ENCODE data around the gene CHI3L1.

CHI3L1 gene

GRCh38 chr1:203158960-203159665, 27.4 kb downstream of the CHI3L1 start:
- ATAC-seq (replicated peaks; ENCODE audit: extremely low read depth, poor library complexity, severe bottlenecking) (no peak), DNase-seq (ENCODE audit: low spot score in 2 of 2) (no peak)
- Mint-ChIP-seq H3K27ac (ENCODE audit: low read depth) (no peak overlapping the region), H3K27me3 (peaks cover 64% of the 10 kb centered on the region), H3K9me3 (no peaks in the 10 kb centered on the region), H3K4me1 (no peaks in the 10 kb centered on the region), H3K36me3 (ENCODE audit: insufficient read depth) (no peaks in the 10 kb centered on the region), H3K4me3 (no peak overlapping the region)

DNA sequence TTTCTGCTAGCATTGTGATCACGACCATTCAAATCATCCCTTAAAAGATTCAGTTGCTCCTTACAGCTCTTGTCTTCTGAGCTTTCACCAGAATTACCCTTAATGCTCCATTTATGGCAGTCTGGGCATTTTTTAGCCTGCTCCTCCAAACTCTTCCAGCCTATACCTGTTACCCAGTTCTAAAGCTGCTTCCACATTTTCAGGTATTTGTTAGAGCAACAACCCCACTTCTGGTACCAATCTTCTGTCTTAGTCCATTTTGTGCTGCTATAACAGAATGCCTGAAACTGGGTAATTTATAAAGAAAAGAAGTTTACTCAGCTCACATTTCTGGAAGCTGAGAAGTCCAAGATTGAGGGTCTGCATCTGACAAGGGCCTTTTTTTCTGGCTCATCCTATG, 28.1 kb downstream of the CHI3L1 start:
- Mint-ChIP-seq H3K27ac (ENCODE audit: low read depth) (no peak overlapping the region), H3K27me3 (peaks cover 64% of the 10 kb centered on the region), H3K4me1 (no peaks in the 10 kb centered on the region), H3K4me3 (no peak overlapping the region), H3K36me3 (ENCODE audit: insufficient read depth) (no peaks in the 10 kb centered on the region), H3K9me3 (no peaks in the 10 kb centered on the region)
- DNase-seq (ENCODE audit: low spot score in 2 of 2) (no peak), ATAC-seq (replicated peaks; ENCODE audit: extremely low read depth, poor library complexity, severe bottlenecking) (no peak)

GRCh38 chr1:203156280-203156679, 30.2 kb downstream of the CHI3L1 start:
- Mint-ChIP-seq H3K36me3 (ENCODE audit: insufficient read depth) (no peaks in the 10 kb centered on the region), H3K27ac (ENCODE audit: low read depth) (no peak overlapping the region), H3K4me1 (no peaks in the 10 kb centered on the region), H3K27me3 (peaks cover 69% of the 10 kb centered on the region), H3K4me3 (no peak overlapping the region), H3K9me3 (no peaks in the 10 kb centered on the region)
- ATAC-seq (replicated peaks; ENCODE audit: extremely low read depth, poor library complexity, severe bottlenecking) (no peak), DNase-seq (ENCODE audit: low spot score in 2 of 2) (no peak)

DNA sequence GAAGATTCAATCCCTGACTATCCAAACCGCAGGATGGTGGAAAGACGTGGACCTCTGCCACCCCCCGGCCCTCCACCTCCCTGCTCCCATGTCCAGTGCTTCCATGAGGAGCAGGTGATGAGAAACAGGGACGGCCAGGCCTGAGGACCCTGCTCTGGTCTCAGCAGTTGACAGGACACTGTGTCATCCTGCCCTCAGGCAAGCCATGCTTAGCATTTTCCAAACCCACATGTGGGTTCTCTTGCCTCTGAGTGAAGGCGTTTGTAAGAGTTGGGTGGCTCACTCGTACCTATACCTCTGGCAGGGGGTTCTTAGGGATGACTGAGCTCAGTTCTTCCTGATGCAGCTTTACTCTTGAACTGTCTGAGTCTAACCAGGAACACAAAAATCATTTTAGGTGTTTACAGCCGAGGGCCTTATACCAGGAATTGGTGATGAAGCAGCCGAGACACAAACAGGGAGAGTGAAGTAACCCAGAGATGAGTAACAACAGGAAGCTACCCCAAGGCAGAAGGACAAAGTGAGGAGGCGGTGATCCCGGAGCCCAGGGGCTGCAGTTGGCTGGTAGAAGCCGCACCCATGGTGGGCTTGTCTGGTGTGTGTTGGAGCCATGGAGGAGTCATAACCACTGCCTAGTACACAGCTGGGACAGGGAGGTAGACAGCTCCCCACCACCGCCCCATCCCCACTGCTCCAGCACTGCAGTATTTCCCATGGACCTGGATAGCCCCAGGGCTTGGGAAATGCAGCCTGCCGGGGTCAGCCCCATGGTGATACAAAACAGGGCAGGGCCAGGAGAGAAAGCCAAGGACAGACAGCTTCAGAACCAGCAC, 32.3 kb downstream of the CHI3L1 start:
- Mint-ChIP-seq H3K27ac (ENCODE audit: low read depth) (no peak overlapping the region), H3K9me3 (no peaks in the 10 kb centered on the region), H3K4me1 (no peaks in the 10 kb centered on the region), H3K27me3 (peaks cover 82% of the 10 kb centered on the region), H3K4me3 (no peak overlapping the region), H3K36me3 (ENCODE audit: insufficient read depth) (no peaks in the 10 kb centered on the region)
- DNase-seq (ENCODE audit: low spot score in 2 of 2) (no peak), ATAC-seq (replicated peaks; ENCODE audit: extremely low read depth, poor library complexity, severe bottlenecking) (no peak)

DNA sequence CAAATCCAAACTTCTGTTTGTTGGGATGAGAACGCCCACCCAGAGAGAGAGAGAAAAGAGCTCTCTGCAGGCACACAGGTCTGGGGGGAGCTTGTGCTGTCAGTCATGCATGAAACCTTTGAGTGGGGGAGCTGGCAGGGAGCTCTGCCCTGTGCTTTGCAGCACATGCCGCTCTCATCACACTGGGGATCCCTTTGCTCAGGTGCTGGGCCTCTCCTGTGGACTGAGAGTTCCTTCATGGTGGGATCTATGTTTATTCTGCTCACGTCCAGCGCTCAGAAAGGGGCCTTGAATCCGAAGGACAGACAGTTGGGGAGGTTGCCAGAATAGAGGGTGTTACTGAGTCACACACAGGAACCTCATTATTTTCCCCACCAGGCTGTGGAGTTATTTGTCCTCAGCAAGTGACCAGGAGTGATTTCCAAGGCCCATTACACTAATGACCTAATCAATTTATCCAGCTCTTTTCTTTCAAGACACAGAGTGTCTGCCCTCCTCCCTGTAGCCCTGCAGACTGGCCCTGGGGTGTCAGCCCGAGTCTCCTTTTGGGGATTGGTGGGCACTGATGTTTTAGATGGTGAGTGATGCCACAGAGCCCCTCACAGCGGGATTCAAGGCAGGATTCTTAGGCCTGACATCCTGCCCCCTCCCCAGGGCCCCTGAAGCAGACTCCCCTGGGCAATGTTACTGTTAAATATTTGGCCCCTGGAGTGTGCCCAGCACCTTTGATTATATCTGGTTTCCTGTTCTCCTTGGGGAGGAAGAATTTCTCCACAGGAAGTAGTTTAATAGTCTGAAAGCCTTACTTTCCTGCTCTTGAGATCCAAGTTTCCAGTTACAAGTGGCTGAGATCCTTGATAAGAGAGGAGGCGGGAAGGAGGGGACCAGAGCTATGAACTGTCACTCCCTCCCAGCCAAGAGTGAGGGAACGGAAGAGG, 33.2 kb downstream of the CHI3L1 start:
- Mint-ChIP-seq H3K27me3 (peaks cover 75% of the 10 kb centered on the region), H3K4me3 (no peak overlapping the region), H3K27ac (ENCODE audit: low read depth) (no peak overlapping the region), H3K36me3 (ENCODE audit: insufficient read depth) (no peaks in the 10 kb centered on the region), H3K4me1 (no peaks in the 10 kb centered on the region), H3K9me3 (no peaks in the 10 kb centered on the region)
- ATAC-seq (replicated peaks; ENCODE audit: extremely low read depth, poor library complexity, severe bottlenecking) (no peak), DNase-seq (ENCODE audit: low spot score in 2 of 2) (no peak)

DNA sequence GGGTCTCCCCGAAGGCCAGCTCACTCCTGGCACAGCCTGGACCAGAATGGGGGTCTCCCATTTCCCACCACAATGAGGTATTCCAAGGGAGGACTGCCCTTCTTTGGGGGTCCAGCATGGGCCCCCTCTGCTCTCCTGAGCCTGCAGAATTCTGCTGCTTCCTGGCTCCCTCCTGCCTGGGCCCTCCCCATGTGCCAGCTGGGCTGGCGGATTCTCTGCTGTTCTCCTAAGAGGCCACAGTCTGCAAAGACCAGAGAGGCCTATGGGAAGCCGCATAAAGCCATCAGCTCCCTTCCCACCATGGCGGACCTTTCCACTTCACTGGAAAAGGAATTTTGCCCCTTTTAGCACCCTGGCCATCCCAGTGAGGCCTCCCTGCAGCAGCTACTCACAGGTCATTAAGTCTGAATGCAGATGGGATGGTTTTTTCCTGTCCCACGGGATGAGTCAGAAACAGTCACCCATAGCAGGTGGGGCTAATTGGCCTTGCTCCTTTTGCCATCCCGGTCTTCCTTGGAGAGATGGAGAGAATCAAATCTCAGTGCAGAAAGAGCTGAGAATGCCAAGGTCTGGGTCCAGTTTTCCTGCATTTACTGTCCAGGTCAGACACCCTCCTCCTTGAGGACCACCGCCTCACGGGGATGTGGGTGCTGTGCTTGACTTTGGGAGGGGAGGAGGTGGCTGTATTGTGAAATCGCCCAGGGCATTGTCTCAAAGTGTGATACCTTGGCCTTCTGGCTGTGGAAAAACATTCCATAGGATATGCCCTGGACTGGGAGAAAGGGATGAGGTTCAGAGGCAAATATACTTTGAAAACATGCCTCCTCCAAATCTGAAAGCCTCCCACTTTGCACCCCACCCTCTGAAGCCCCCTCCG, 34.1 kb downstream of the CHI3L1 start:
- Mint-ChIP-seq H3K36me3 (ENCODE audit: insufficient read depth) (no peaks in the 10 kb centered on the region), H3K4me3 (no peak overlapping the region), H3K27me3 (peaks cover 66% of the 10 kb centered on the region), H3K9me3 (no peaks in the 10 kb centered on the region), H3K4me1 (no peaks in the 10 kb centered on the region), H3K27ac (ENCODE audit: low read depth) (no peak overlapping the region)
- DNase-seq (ENCODE audit: low spot score in 2 of 2), result no peak
- no peak for ATAC-seq (replicated peaks; ENCODE audit: extremely low read depth, poor library complexity, severe bottlenecking)

- H3K4me1 Mint-ChIP-seq, result no peaks in the 10 kb centered on the region
Observed at GRCh38 chr1:203151362-203152157, 34.9 kb downstream of the CHI3L1 start.

DNA sequence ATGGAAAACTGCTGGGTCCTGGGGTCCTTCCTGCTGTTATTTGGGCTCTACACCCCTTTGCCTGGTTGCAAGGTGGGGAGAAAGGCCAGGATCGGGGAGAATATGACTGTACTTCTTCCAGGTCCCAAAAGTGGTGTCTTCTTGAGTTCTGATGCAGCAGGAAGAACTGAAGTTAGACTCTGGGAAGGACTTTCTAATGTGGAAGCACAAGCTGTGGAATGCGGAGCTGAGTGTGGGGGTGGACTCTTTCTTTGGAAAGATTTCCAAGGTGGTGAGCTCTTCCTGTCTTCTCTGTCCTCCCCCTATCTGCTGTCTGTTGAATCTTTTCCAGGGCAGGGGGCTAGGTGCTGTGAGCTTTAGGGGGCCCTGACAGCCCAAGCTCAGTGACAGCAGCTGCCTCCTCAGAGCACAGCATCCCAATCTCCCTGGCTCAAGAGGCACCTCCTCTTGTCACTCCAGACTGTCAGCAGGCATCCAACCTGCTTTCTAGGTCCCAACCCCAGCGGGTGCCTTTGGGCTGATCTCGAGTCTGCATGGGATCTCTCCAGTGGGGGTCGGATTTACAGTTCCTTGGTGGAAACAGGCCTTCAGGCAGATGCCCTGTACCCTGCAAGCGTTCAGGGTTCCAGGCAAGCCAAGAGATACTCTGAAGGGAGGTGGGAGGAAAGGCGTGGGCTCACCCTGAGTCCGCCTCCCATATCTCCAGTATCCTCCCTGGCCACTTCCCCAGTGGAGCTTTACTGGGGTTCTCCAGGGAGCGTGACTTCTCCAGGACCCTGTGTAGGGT, 35.8 kb downstream of the CHI3L1 start:
- no peaks in the 10 kb centered on the region for H3K36me3 Mint-ChIP-seq (ENCODE audit: insufficient read depth)
- DNase-seq (ENCODE audit: low spot score in 2 of 2) (no peak), ATAC-seq (replicated peaks; ENCODE audit: extremely low read depth, poor library complexity, severe bottlenecking) (no peak)
- peaks cover 63% of the 10 kb centered on the region for H3K27me3 Mint-ChIP-seq
- H3K4me1 Mint-ChIP-seq, result no peaks in the 10 kb centered on the region
- no peak overlapping the region for H3K4me3 Mint-ChIP-seq
- H3K9me3 Mint-ChIP-seq, result no peaks in the 10 kb centered on the region
- H3K27ac Mint-ChIP-seq (ENCODE audit: low read depth), result no peak overlapping the region

More at GRCh38 chr1:203151362-203152157, 34.9 kb downstream of the CHI3L1 start:
- Mint-ChIP-seq H3K36me3 (ENCODE audit: insufficient read depth) (no peaks in the 10 kb centered on the region), H3K4me3 (no peak overlapping the region), H3K9me3 (no peaks in the 10 kb centered on the region), H3K27ac (ENCODE audit: low read depth) (no peak overlapping the region), H3K27me3 (peaks cover 66% of the 10 kb centered on the region)
- no peak for ATAC-seq (replicated peaks; ENCODE audit: extremely low read depth, poor library complexity, severe bottlenecking)
- DNase-seq (ENCODE audit: low spot score in 2 of 2), result no peak

DNA sequence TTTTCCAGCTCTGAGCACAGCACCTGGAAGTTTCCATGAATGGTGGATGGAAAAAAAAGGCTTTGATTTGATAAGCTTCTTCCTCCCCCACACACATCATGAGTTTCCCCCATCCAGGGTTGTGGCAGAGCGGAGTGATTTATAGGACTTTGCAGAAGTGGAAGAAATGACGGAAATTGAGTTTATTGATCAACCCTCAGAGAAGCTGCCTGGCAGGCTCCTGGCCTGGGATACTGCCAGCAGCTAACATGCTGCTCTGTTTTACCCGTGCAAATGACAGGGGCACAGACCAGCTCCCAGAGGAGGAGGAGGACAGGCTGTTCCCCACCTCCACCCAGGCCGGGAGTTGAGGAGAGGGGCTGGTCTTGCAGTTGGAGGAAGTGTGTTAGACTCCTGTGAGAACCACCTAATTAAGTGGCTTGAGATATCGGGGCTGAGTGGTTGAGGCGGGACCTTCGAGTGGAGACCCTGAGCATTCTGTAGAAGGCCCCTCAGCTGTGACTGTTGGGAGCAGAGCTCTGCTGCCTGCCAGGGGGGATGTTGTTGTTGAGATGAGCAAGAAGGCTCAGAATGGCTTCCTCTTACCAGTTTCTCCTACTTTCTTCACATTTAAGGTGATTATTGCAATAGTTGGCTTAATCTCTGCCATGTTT, 37.2 kb downstream of the CHI3L1 start:
- Mint-ChIP-seq H3K27me3 (peaks cover 55% of the 10 kb centered on the region), H3K4me3 (no peak overlapping the region), H3K4me1 (no peaks in the 10 kb centered on the region), H3K36me3 (ENCODE audit: insufficient read depth) (no peaks in the 10 kb centered on the region), H3K9me3 (no peaks in the 10 kb centered on the region), H3K27ac (ENCODE audit: low read depth) (peak overlapping the region; percentile 52)
- DNase-seq (ENCODE audit: low spot score in 2 of 2), result no peak
- ATAC-seq (replicated peaks; ENCODE audit: extremely low read depth, poor library complexity, severe bottlenecking), result no peak

- H3K4me3 Mint-ChIP-seq, result no peak overlapping the region
- no peak for ATAC-seq (replicated peaks; ENCODE audit: extremely low read depth, poor library complexity, severe bottlenecking)
- no peak for DNase-seq (ENCODE audit: low spot score in 2 of 2)
- H3K36me3 Mint-ChIP-seq (ENCODE audit: insufficient read depth), result no peaks in the 10 kb centered on the region
- no peaks in the 10 kb centered on the region for H3K4me1 Mint-ChIP-seq
- no peak overlapping the region for H3K27ac Mint-ChIP-seq (ENCODE audit: low read depth)
- H3K27me3 Mint-ChIP-seq, result peaks cover 55% of the 10 kb centered on the region
- H3K9me3 Mint-ChIP-seq, result no peaks in the 10 kb centered on the region
Observed at GRCh38 chr1:203148579-203148978, 37.9 kb downstream of the CHI3L1 start.

Data from central memory CD8-positive, alpha-beta T cell (primary cell).